B cell (primary cell): Measurements from ENCODE around the gene CIAPIN1.

Experiments used
- CTCF ChIP-seq: fragments of 200-600 bp; IDR thresholded peaks from one replicate; pipeline ENCODE4 v1.8.0; 2022; ENCODE audit warnings: antibody characterized with exemption, mild to moderate bottlenecking
- EZH2 ChIP-seq: IDR thresholded peaks from 2 replicates; pipeline ENCODE4 v1.6.1; 2012; ENCODE audit warnings: borderline replicate concordance, low read depth, mild to moderate bottlenecking, moderate library complexity, low read length; ENCODE audit not compliant: insufficient read depth, poor library complexity, severe bottlenecking

GRCh38 chr16:57485916-57486857, 39.0 kb upstream of the CIAPIN1 start, which contains the start of gene DOK4:
- TF ChIP-seq CTCF (no peak), EZH2 (no peak)
